Stomach smooth muscle (tissue), 2 donors: ENCODE data around the gene NT5DC4.

Experiments
- H3K27ac ChIP-seq: one replicate; pipeline ENCODE4 v1.7.0; 2013; ENCODE audit warnings: mild to moderate bottlenecking, low read length, inconsistent platforms
- H3K27me3 ChIP-seq, 2 donors: one replicate each; pipeline ENCODE4 v1.7.0; 2013; ENCODE audit warnings: low read length in 2 of 2; ENCODE audit not compliant: insufficient read depth in 2 of 2, control insufficient read depth in 1 of 2
- H3K36me3 ChIP-seq, 2 donors: one replicate each; pipeline ENCODE4 v1.7.0; 2013; ENCODE audit warnings: low read length in 2 of 2; ENCODE audit not compliant: control insufficient read depth in 2 of 2, insufficient read depth in 2 of 2
- H3K4me1 ChIP-seq: one replicate; pipeline ENCODE4 v1.7.0; 2013; ENCODE audit warnings: low read length; ENCODE audit not compliant: control insufficient read depth, insufficient read depth
- H3K4me3 ChIP-seq, 2 donors: one replicate each; pipeline ENCODE4 v1.7.0; 2013; ENCODE audit warnings: low read length in 2 of 2
- H3K9ac ChIP-seq, 2 donors: one replicate each; pipeline ENCODE4 v1.7.0; 2013; ENCODE audit warnings: low read length in 2 of 2, mild to moderate bottlenecking in 1 of 2
- H3K9me3 ChIP-seq, 2 donors: one replicate each; pipeline ENCODE4 v1.7.0; 2013; ENCODE audit warnings: low read length in 2 of 2; ENCODE audit not compliant: control insufficient read depth in 2 of 2
- donor health status: healthy.
- donor health status: Pancreatic carcinoma.

NT5DC4 gene

GRCh38 chr2:112784199-112785189 lies 63.7 kb downstream of the NT5DC4 start, which contains the start of gene IL1A:
Gene IL1A (minus strand): TSS chr2:112784493. CDS start chr2:112783770, 723 bp downstream.
- Histone ChIP-seq H3K9me3 (no peaks in the 10 kb centered on the region), H3K36me3 (no peaks in the 10 kb centered on the region), H3K4me1 (no peaks in the 10 kb centered on the region), H3K27ac (no peak within 1 kb of the TSS), H3K27me3 (no peaks in the 10 kb centered on the region), H3K4me3 (no peak within 1 kb of the TSS), H3K9ac (no peak within 1 kb of the TSS)

- H3K4me3 ChIP-seq: no peak overlapping the region
- no peak overlapping the region for H3K27ac ChIP-seq
- H3K36me3 ChIP-seq: no peaks in the 10 kb centered on the region
- H3K9ac ChIP-seq: no peak overlapping the region
- no peaks in the 10 kb centered on the region for H3K4me1 ChIP-seq
- H3K27me3 ChIP-seq: no peaks in the 10 kb centered on the region
- no peaks in the 10 kb centered on the region for H3K9me3 ChIP-seq
These were observed 66.5 kb downstream of the NT5DC4 start for GRCh38 chr2:112787294-112787693.

GRCh38 chr2:112787729-112788393 lies 67.0 kb downstream of the NT5DC4 start:
- Histone ChIP-seq H3K27ac (no peak overlapping the region), H3K4me3 (no peak overlapping the region), H3K9ac (no peak overlapping the region), H3K27me3 (no peaks in the 10 kb centered on the region), H3K4me1 (no peaks in the 10 kb centered on the region), H3K9me3 (no peaks in the 10 kb centered on the region), H3K36me3 (no peaks in the 10 kb centered on the region)

- Histone ChIP-seq H3K4me3 (no peak overlapping the region), H3K4me1 (no peaks in the 10 kb centered on the region), H3K9me3 (no peaks in the 10 kb centered on the region), H3K27ac (no peak overlapping the region), H3K9ac (no peak overlapping the region), H3K36me3 (no peaks in the 10 kb centered on the region), H3K27me3 (no peaks in the 10 kb centered on the region)
These were observed 67.8 kb downstream of the NT5DC4 start for GRCh38 chr2:112788653-112789052.
